Ectodermal cell (in vitro differentiated cells): Measurements from ENCODE around the gene EMILIN2.

Experiments used
- H3K27ac ChIP-seq: 2 replicates; pipeline ENCODE4 v1.7.0; 2013; ENCODE audit warnings: mild to moderate bottlenecking, low read depth, low read length; ENCODE audit not compliant: insufficient read depth, poor library complexity, severe bottlenecking
- H3K27me3 ChIP-seq: 2 replicates; pipeline ENCODE4 v1.7.0; 2013; ENCODE audit warnings: mild to moderate bottlenecking, low read length; ENCODE audit not compliant: insufficient read depth, control insufficient read depth, poor library complexity, severe bottlenecking
- H3K36me3 ChIP-seq: one replicate; pipeline ENCODE4 v1.7.0; 2013; ENCODE audit warnings: low read length; ENCODE audit not compliant: control insufficient read depth, insufficient read depth
- H3K4me1 ChIP-seq: one replicate; pipeline ENCODE4 v1.7.0; 2013; ENCODE audit warnings: low read length; ENCODE audit not compliant: control insufficient read depth, insufficient read depth
- H3K4me3 ChIP-seq: 2 replicates; pipeline ENCODE4 v1.7.0; 2013; ENCODE audit warnings: low read depth, low read length, control low read depth; ENCODE audit not compliant: insufficient read depth
- H3K9me3 ChIP-seq: 2 replicates; pipeline ENCODE4 v1.7.0; 2013; ENCODE audit warnings: mild to moderate bottlenecking, low read length, moderate library complexity; ENCODE audit not compliant: control insufficient read depth
- WGBS, 2 experiments: methylation state at CpG; one replicate each; pipeline ENCODE4 v1.1.7; 2013; ENCODE audit warnings: missing lambda C conversion rate in 2 of 2; 5-methylcytosine and 5-hydroxymethylcytosine counted together

EMILIN2 gene

DNA sequence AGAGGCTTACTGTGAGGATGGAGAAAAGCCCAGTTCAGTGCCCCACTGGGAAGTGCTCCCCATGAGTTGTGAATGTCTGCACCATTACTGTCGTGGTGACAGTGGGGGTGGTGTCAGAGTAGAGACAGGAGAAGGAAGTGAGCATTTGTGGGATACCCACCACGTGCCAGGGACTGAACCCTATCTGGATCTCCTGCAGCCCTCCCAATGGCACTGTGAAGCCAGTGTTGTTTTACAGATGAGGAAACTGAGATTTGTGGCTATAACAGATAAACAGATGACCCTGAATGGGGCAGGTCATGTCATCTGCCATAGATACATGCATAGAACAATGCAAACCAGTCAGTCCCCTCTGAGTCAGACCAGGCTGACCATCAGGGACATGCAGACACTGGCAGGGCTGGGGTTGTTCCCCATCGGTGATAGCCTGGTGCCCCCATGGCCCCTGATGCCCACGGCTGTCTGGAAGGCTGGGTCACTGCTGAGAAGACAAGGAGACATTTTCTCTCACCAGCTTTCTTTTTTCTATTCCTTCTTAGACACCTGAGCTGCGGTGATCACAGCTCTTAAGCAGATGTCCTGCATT, 60.8 kb downstream of the EMILIN2 start:
- 82 to 85% methylated on average over 5 of the region's 5 CpGs for WGBS, 2 experiments

GRCh38 chr18:2908166-2908945, 61.5 kb downstream of the EMILIN2 start:
- Histone ChIP-seq H3K9me3 (no peaks in the 10 kb centered on the region), H3K4me1 (no peaks in the 10 kb centered on the region), H3K27me3 (peaks cover 29% of the 10 kb centered on the region), H3K4me3 (no peak overlapping the region), H3K27ac (no peak overlapping the region), H3K36me3 (peaks cover 3% of the 10 kb centered on the region)
- WGBS, 2 experiments, result 91 to 95% methylated on average over 9 of the region's 9 CpGs

More for the DNA sequence above, 60.8 kb downstream of the EMILIN2 start:
- Histone ChIP-seq H3K9me3 (no peaks in the 10 kb centered on the region), H3K4me3 (peak overlapping the region; percentile 53), H3K27me3 (peaks cover 29% of the 10 kb centered on the region), H3K4me1 (no peaks in the 10 kb centered on the region), H3K27ac (no peak overlapping the region), H3K36me3 (peaks cover 3% of the 10 kb centered on the region)

- Histone ChIP-seq H3K4me1 (no peaks in the 10 kb centered on the region), H3K9me3 (no peaks in the 10 kb centered on the region), H3K27me3 (peaks cover 29% of the 10 kb centered on the region), H3K27ac (no peak overlapping the region), H3K4me3 (no peak overlapping the region), H3K36me3 (peaks cover 3% of the 10 kb centered on the region)
- 93 to 95% methylated on average over 2 of the region's 2 CpGs for WGBS, 2 experiments
Measured at GRCh38 chr18:2908946-2909335, 62.1 kb downstream of the EMILIN2 start.

- WGBS, 2 experiments, result 89 to 91% methylated on average over 22 of the region's 22 CpGs
- Histone ChIP-seq H3K36me3 (peaks cover 3% of the 10 kb centered on the region), H3K9me3 (no peaks in the 10 kb centered on the region), H3K27me3 (peaks cover 27% of the 10 kb centered on the region), H3K4me1 (no peaks in the 10 kb centered on the region), H3K4me3 (no peak overlapping the region), H3K27ac (no peak overlapping the region)
Measured at GRCh38 chr18:2909431-2910140, 62.8 kb downstream of the EMILIN2 start.

- Histone ChIP-seq H3K36me3 (peaks cover 3% of the 10 kb centered on the region), H3K4me3 (no peak overlapping the region)
- WGBS, 2 experiments, result 89 to 94% methylated on average over 10 of the region's 10 CpGs
Measured at GRCh38 chr18:2910261-2910660, 63.5 kb downstream of the EMILIN2 start.

GRCh38 chr18:2910751-2911425, 64.1 kb downstream of the EMILIN2 start:
- H3K9me3 ChIP-seq, result no peaks in the 10 kb centered on the region
- H3K27ac ChIP-seq, result no peak overlapping the region
- H3K4me3 ChIP-seq, result no peak overlapping the region
- peaks cover 3% of the 10 kb centered on the region for H3K36me3 ChIP-seq
- 95 to 96% methylated on average over 13 of the region's 13 CpGs for WGBS, 2 experiments
- H3K27me3 ChIP-seq, result peaks cover 17% of the 10 kb centered on the region
- H3K4me1 ChIP-seq, result no peaks in the 10 kb centered on the region

More at GRCh38 chr18:2910261-2910660, 63.5 kb downstream of the EMILIN2 start:
- Histone ChIP-seq H3K9me3 (no peaks in the 10 kb centered on the region), H3K27me3 (peaks cover 23% of the 10 kb centered on the region), H3K27ac (no peak overlapping the region), H3K4me1 (no peaks in the 10 kb centered on the region)

GRCh38 chr18:2911533-2911932, 64.7 kb downstream of the EMILIN2 start:
- H3K36me3 ChIP-seq, result peaks cover 7% of the 10 kb centered on the region

GRCh38 chr18:2912357-2913299, 65.8 kb downstream of the EMILIN2 start:
- H3K9me3 ChIP-seq, result no peaks in the 10 kb centered on the region
- peaks cover 7% of the 10 kb centered on the region for H3K4me1 ChIP-seq
- H3K36me3 ChIP-seq, result peaks cover 7% of the 10 kb centered on the region
- no peak overlapping the region for H3K27ac ChIP-seq
- H3K27me3 ChIP-seq, result no peaks in the 10 kb centered on the region
- WGBS, 2 experiments, result 95% methylated on average over 29 of the region's 29 CpGs
- no peak overlapping the region for H3K4me3 ChIP-seq

More at GRCh38 chr18:2911533-2911932, 64.7 kb downstream of the EMILIN2 start:
- H3K27me3 ChIP-seq, result peaks cover 11% of the 10 kb centered on the region
- no peaks in the 10 kb centered on the region for H3K4me1 ChIP-seq
- no peak overlapping the region for H3K4me3 ChIP-seq
- H3K27ac ChIP-seq, result no peak overlapping the region
- no peaks in the 10 kb centered on the region for H3K9me3 ChIP-seq
- 91 to 93% methylated on average over 4 of the region's 4 CpGs for WGBS, 2 experiments

DNA sequence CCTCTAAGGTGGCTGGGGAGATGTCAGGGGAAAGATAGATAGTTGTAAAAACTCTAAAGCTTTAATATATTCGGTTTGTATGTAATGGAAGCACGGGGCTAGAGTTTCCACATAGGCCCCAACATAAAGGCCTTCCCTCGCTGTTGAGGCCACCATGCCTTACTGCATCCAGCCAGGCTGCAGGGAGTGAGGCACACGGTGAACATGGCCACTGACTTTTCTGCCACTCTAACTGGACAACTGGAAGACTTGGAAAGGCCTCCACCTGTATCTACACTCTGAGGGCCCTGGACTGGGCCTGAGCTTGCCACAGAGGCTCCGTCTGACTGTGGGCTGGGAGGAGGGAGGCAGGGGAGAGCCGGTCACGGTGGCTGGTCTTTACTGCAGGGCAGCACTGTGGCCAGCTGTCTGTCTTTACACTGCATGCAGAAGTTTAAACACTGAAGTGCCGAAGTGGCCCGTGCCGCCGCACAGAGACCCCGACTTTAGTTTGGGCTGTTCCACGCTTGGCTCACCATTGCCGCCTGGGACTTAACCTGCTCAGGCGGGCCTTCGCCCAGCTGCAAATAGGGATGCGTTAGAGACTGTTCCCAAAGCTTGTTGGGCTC, 66.7 kb downstream of the EMILIN2 start:
- H3K36me3 ChIP-seq, result peaks cover 7% of the 10 kb centered on the region

More for the DNA sequence above, 66.7 kb downstream of the EMILIN2 start:
- Histone ChIP-seq H3K9me3 (no peaks in the 10 kb centered on the region), H3K4me3 (no peak overlapping the region), H3K27me3 (no peaks in the 10 kb centered on the region), H3K27ac (no peak overlapping the region), H3K4me1 (peaks cover 13% of the 10 kb centered on the region)
- WGBS, 2 experiments, result 92 to 94% methylated on average over 17 of the region's 17 CpGs
